Sigmoid colon (tissue), 4 donors: ENCODE measurements around the gene FAR2.

Source experiments
- CTCF ChIP-seq, 4 experiments: fragments of 450-650 bp in 3 of 4; fragments of 200-600 bp in 1 of 4; IDR thresholded peaks; one replicate each; pipeline ENCODE4 v1.5.1; 2016 to 2019; ENCODE audit warnings: antibody characterized with exemption in 4 of 4, mild to moderate bottlenecking in 3 of 4, moderate library complexity in 2 of 4
- EP300 ChIP-seq, 4 donors: sonication (generic); formaldehyde crosslinking; IDR thresholded peaks; one replicate each; pipeline ENCODE4 v1.6.1; 2017; ENCODE audit warnings: antibody characterized with exemption in 4 of 4
- POLR2A ChIP-seq, 2 donors: fragments of 450-650 bp; IDR thresholded peaks; one replicate each; pipeline ENCODE4 v1.6.1; 2016; ENCODE audit warnings: antibody characterized with exemption in 2 of 2, mild to moderate bottlenecking in 2 of 2, moderate library complexity in 2 of 2
- POLR2AphosphoS5 ChIP-seq, 4 donors: sonication (generic); formaldehyde crosslinking; IDR thresholded peaks; one replicate each; pipeline ENCODE4 v1.6.1; 2017; ENCODE audit warnings: antibody characterized with exemption in 4 of 4

- TF ChIP-seq POLR2A (IDR thresholded peaks at IDR 0.05), result no peak
- no peak for TF ChIP-seq POLR2AphosphoS5 (IDR thresholded peaks at IDR 0.05)
- no peak for TF ChIP-seq CTCF (IDR thresholded peaks at IDR 0.05)
- no peak for TF ChIP-seq EP300 (IDR thresholded peaks at IDR 0.05)
These were observed 85.5 kb downstream of the FAR2 start for GRCh38 chr12:29234552-29234951.
